A549 (cell line): ENCODE results near the gene SLC22A23.

Source experiments
- ESRRA ChIP-seq: fragments of 150-350 bp; IDR thresholded peaks from 2 replicates; pipeline ENCODE4 v1.6.1; 2014; ENCODE audit warnings: mild to moderate bottlenecking, low read length, borderline replicate concordance
- HDAC2 ChIP-seq: fragments of 200-600 bp; sonication (generic); IDR thresholded peaks from 2 replicates; pipeline ENCODE4 v1.6.1; 2016
- HMGXB4 ChIP-seq: fragments of 250-450 bp; sonication (Bioruptor Pico); IDR thresholded peaks from 2 replicates; pipeline ENCODE4 v1.5.0; 2021; ENCODE audit warnings: mild to moderate bottlenecking, moderate library complexity, borderline replicate concordance
- MAX ChIP-seq: IDR thresholded peaks from 2 replicates; pipeline ENCODE4 v1.6.1; 2012
- POLR2A ChIP-seq: IDR thresholded peaks from 2 replicates; pipeline ENCODE4 v1.6.1; 2012; ENCODE audit warnings: mild to moderate bottlenecking, low read length
- RARB ChIP-seq: fragments of 250-450 bp; sonication (Bioruptor Pico); IDR thresholded peaks from 2 replicates; pipeline ENCODE4 v1.8.0; 2021; ENCODE audit warnings: mild to moderate bottlenecking, moderate library complexity
- TF ChIP-seq, protein P1 (sequence below): fragments of >200 bp; sonication (Bioruptor Twin); formaldehyde crosslinking; IDR thresholded peaks from 3 replicates; pipeline ENCODE4 v1.5.1; 2016

DNA sequence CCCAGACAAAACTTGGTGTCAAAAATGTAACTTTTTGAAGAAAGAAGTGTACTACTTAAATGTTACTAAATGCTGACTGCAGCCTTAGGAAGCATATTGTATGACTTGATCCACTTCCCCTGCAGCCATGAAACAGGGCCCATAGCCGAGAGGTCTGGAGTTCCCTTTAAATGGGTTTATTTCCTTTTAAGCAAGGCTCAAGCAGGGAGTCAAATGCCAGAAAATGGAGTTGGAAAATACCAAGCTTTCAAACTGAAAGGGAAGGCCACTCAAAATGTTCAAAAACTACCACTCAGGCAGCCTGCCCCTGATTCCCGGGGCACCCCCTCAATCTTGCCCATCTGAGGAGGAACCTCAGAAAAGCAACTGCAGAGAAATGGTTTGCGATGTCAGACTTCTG is 43.3 kb downstream of the SLC22A23 start:
- TF ChIP-seq RARB (CRISPR knock-in tag) (no peak), MAX (no peak), ESRRA (no peak), POLR2A (no peak), HDAC2 (no peak), HMGXB4 (CRISPR knock-in tag) (no peak)
- TF ChIP-seq, protein P1, sequence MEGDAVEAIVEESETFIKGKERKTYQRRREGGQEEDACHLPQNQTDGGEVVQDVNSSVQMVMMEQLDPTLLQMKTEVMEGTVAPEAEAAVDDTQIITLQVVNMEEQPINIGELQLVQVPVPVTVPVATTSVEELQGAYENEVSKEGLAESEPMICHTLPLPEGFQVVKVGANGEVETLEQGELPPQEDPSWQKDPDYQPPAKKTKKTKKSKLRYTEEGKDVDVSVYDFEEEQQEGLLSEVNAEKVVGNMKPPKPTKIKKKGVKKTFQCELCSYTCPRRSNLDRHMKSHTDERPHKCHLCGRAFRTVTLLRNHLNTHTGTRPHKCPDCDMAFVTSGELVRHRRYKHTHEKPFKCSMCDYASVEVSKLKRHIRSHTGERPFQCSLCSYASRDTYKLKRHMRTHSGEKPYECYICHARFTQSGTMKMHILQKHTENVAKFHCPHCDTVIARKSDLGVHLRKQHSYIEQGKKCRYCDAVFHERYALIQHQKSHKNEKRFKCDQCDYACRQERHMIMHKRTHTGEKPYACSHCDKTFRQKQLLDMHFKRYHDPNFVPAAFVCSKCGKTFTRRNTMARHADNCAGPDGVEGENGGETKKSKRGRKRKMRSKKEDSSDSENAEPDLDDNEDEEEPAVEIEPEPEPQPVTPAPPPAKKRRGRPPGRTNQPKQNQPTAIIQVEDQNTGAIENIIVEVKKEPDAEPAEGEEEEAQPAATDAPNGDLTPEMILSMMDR: no peak
